ENCODE measurements around the gene ALDH1A2. TPM values are rescaled to one million over a fixed set of nuclear protein-coding genes. Genes with fewer than 3 reads are reported as not detected.
"Not testable (repeated sequence)": the region's sequence is repeated elsewhere in the genome, so short reads cannot be mapped to it uniquely, and the experiment has no call there.

Gene ALDH1A2
- total RNA-seq, 1 donor from 2014 or later: 4.0 TPM

DNA sequence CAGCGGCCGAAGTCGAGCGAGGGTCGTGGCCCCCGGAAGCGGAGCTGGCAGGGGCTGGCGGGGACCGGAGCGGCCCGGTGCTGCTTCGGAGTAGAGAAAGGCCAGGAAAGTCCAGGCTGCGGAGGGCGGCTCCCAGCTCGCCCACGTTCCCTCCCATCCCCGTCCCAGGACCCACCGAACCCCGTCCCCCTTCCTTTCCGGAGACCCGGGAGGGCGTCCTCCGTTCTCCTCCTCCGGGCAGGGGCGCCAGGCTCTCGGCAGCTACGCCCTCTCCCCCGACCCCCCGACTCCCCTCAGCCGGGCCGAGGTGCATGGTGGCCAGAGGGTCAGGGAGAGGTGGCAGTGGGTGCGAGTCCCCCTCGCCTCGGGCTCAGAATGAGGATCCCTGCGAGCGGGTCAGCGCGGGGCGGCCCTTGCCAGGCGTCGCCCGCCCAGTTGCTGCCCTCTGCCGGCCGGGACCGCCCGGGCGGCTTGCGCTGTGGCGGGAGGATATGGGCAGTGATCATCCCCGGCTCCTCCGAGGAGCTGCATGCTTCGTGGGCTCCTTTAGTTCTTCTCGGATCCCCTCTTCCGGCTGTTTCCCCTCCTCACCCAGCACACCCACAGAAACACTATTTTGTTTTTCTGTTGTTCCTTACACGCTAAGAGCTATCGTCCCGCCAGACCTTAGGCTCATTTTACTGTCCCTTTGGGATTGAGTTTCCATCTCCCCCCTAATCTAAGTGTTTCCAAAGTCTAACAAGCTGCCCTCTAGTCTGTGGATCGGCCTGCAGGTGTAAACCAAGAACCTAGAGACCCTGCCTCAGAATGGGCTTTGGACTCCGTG is 744 bp upstream of the ALDH1A2 start:
- DNase-seq (ENCODE audit: low read depth, low spot score): no peak

DNA sequence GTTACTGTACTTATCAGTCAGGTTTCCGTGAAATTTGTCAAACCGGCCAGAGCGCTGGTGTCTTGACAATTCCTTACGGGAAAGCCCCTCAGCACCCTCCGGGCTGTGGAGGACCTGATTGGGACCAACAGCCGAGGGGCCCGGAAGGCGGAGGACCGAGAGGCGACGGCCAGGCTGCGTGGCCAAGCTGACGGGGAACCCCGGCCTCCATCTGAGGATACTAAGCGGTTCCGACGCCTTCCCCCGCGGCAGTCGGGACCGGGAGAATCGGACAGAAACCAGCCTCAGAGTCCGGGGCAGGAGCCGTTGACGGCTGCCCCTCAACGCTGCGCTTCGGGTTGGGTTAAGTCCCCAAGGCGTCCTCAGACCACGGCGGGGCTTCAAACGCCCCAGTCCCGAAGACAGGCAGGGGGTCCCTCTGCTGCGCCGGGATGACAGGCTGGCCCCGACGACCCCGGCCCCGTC is 499 bp downstream of the ALDH1A2 start:
- DNase-seq (ENCODE audit: low read depth, low spot score): no peak

DNA sequence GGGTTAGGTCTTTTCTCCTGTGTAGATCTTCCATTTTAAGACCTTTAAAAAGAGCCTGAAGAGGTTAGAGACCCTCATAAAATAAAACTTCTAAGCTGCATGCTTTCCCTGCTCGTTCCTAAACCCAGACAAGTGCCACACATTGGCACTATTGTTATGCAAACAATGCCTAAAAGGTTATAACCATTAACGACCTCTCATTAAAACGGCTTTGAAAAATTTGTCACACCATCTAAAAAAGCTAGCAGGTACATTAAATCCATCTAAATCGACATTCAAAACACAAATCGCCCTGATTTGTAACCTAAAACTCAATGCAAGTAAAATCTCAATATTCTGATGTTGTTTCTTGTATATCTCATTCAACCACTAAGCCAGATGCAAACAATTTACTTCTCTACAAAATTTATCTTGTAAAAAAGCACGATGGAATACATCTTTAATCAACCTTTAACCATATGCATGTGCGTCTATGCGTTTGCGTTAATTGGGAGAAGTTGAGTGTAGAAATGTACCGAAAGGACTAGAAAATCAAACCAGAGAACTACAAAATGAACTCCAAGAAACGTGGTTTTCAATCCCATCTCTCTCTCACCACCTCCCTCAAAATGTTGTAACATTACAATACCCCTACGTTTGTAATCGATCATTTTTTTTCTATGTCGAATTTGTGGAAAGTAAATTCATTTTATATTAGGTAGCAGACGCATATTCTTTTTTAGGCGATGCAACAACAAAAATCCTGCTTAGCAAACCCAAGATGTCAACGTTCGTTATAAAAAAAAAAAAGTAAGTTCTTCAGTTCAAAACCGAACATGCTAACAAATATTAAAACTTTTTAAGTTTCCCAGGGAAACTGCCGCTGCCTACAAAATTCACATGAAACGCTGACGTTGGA is 1.2 kb downstream of the ALDH1A2 start:
- DNase-seq (ENCODE audit: low read depth, low spot score): no peak

DNA sequence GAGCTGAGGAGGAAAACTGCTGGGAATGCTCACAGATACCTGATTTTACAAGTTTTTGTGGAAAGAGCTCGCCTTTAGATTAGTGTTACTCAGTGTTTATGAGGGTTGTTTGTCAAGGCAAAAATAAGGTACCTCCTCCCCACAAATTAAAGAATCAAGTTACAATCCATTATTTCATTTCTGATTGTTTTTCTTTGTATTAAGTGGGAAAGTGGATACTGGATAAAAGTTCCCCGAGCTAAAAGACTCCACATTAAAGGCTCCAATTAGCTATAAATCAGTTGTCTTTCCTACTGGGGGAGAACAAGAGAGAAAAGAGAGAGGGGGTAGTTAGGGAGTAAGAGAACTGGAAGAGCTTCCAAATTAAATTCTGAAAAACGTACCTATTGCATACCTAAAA is 1.9 kb downstream of the ALDH1A2 start:
- DNase-seq (ENCODE audit: low read depth, low spot score): no peak

DNA sequence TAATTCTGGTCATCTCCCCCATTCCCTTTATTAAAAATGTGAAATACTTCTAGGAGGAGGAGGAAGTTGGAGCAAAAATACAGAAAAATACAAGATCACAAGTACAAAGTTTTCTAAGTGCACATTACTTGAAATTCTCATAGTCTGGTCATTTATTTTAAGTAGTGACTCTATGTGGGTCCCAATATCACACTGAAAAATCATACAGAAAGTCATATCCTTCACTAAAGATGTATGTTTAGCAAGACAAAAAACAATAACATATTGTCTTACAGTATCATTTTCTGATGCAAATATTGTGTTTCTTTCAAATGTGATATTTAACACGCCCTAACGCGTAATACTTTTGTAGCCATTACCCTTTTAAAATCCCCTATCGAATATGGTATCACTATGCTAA is 2.5 kb downstream of the ALDH1A2 start:
- no peak for DNase-seq (ENCODE audit: low read depth, low spot score)

DNA sequence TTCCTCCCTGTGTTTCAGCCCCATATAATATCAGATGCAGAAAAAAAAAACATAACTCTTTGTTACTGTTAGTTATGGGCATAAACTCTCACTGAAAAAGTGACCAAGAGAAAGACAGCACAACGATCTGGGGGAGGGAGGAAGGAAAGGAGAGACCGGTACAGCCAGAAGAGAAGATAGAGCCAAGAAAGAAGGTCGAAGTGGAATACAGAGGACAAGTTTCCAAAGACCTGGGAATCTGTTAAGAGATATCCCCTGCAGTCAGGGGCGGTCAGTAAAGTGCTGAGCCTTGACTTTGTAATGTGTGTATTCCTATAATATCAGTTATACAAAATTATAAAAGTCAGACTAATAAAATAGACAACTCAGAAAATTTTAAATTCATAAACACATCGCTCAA is 3.3 kb downstream of the ALDH1A2 start:
- no peak for DNase-seq (ENCODE audit: low read depth, low spot score)

DNA sequence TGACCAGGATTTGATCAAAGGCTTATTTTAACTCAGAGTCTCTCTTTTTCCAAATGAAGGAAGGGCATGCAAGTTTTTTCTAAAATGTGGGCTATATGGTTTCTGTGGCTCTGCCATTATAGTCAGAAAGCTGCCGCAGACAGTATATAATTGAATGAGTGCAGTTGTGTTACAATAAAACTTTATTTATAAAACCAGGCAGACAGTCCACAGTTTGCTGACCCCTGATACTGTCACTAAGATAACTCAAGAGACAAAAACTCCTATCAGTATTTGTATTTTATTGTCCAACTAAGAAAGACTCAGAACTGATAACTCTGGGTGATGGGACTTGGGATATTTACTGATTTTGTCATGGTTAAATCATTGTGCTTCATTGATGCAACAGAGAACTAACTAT is 4.9 kb downstream of the ALDH1A2 start:
- DNase-seq (ENCODE audit: low read depth, low spot score): no peak

DNA sequence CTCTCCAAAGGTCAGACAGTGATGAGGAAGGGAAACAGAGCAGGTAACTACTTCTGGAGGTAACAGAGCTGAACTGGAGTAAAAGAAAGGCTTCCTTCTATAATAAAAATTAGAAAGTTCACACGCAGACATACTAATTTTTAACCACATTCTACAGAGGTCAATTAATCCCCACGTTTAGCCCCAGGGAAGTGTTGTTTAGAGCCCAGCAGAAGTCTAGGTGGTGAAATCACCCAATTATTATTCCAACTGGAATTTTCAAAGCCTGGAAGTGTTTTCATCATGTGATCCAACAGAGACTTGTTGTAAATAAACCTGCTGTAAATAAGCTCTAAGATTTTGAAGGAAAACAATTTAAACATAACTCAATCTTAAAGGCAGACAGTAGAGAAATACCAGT is 6.8 kb downstream of the ALDH1A2 start:
- no peak for DNase-seq (ENCODE audit: low read depth, low spot score)

DNA sequence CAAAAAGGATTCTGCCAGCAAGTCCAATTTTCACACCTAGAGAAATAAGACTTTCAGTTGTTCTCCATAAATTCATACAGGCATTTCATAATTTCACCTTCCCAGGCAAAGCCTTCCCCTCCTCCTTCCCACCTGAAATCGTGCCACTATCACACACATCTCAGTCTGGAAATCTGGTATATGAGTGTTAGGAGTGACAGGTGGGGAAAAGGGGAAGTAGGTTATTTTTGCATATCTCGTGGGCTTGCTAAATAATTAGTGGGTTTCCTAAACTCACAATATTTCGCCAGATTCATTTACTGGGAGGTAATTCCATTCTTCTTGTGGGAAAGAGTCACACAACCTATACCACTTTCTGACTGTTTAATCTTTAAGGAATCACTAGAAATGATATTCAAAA is 7.4 kb downstream of the ALDH1A2 start:
- DNase-seq (ENCODE audit: low read depth, low spot score): no peak

DNA sequence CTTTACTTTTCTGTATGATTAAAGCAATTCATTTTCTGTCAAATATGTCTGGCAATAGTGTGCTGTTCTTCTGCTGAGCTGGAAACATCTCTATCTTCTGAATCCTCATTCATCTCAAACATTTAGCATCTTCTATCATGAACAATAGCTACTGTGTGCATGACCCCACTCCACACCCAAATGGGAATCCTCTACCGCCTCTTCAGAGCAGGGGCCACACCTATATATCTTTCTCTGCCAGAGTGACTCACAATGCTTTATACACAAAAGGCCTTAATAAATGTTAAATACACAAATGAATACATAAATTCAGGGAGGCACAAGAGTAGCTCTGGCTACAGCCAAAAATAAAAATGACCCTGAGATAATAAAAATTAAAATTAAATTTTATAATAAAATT is 8.0 kb downstream of the ALDH1A2 start:
- no peak for DNase-seq (ENCODE audit: low read depth, low spot score)

DNA sequence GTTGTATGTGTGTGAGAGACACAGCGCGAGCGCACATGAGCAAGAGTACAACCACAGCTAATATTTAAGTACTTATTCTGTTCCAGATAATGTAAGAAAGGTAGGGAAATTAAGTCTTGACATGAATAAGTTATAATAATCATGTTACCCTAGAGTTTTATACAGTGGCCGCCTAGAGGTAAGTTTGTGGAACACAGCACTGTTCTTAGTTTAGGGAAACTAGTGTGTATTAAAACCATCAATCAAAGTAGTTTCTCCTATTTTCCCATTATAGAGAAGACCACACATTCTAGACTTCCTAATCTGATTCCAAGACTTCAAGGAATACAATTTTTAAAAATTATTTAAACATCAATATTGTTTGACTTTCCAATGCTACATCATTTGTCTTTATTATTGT is 9.5 kb downstream of the ALDH1A2 start:
- DNase-seq (ENCODE audit: low read depth, low spot score): no peak

DNA sequence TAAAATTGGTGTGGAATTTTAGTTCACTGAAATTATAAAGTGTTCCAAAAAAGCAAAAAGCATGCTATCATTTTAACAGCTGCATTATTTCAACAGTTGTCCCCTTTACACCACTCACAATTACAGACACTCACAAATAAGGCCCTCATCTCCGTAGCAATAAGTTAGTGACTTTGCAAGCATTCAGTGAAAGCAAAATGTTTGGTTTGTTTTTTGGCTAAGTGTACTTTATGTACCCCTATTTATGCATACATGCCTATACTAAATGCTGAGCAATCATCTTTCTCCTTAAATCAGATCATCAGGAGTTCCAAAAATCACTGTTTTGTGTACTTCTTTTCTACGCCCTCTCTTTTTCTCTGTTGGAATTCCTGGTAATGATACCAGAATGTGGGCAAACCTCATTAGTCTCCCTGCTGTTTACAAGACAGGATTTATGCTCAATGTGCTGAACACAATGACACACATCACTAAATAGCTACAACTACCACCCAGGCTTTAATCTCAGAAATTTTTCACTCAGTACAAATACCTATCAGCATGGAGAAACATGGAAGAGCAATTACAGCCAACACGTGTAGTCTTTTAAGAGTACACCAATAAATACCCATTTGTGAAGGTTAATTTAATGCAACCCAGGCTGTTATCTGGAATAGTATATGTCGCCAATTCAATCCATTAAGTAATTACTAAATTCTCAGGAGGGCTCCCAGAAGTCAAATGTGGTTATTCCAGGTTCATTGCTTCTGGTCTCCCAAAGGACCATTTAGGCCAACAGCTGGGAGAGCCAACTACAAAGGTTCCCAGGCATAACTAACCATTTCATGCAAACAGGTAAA is 12.0 kb downstream of the ALDH1A2 start:
- no peak for DNase-seq (ENCODE audit: low read depth, low spot score)

DNA sequence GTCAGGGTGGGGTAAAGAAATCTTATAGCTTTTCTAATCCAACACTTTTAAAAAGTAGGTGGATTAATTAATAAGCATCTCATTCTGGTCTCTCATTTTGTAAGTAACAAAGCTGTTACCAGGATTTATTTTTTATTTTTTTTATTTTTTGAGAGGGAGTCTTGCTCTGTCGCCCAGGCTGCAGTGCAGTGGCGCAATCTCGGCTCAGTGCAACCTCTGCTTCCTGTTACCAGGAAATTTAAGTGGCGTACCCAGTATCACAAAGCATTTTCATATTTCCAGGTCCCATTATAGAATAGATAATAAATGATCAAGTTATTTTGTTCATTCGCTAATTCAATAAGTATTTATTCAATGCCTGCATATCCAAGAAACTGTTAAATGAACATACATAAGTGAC is 13.2 kb downstream of the ALDH1A2 start:
- no peak for DNase-seq (ENCODE audit: low read depth, low spot score)

DNA sequence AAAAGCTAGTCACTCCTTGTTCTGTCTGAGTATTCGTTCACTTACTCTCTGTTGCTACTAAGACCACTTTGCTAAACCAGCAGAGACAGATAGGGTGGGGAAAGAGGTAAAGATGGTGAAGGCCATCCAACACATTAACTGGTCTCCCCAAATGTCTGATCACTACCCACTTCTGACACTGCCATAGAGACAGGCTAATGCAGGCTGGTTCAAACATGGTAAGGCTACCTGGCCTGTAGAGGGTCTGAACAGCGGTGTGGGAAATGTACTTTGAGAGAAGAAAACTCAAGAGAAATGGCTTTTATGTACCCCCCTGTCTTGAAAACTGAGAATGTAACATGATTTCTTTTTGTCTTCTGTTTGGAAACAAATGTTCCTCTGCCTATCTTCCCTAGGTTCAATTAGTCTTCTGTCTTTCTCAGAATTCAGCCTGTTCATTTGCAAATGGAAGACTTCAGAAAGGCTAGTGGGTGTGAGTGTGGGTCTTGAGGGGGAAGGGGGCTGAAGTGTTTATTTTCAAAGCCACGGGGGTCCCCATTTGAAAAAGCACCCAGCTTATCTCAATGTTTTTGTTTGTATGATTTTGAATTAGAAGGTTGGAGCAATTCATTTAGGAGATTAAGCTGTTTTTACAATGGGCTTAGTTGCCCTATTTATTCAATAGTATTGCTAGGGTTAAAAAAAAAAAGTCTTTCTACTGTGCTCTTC is 15.8 kb downstream of the ALDH1A2 start:
- no peak for DNase-seq (ENCODE audit: low read depth, low spot score)

DNA sequence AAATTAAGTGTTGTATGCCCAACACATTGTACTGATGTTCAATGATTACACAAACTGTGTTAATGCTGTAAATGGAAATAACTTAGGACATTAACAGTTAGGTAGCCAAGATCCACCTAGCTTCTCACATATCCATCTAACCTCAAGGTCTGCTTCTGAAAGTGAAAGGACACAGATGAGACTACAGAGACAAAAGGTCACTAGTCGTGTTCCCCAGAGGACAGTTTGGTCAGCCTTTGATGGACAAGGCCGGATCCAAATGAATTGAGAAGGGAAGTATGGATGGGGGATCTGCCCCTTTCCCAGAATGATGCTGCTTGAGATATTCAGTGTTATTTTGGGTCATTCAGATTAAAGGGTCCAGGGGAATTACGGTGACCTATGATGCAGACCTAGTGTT is 17.2 kb downstream of the ALDH1A2 start:
- no peak for DNase-seq (ENCODE audit: low read depth, low spot score)

DNA sequence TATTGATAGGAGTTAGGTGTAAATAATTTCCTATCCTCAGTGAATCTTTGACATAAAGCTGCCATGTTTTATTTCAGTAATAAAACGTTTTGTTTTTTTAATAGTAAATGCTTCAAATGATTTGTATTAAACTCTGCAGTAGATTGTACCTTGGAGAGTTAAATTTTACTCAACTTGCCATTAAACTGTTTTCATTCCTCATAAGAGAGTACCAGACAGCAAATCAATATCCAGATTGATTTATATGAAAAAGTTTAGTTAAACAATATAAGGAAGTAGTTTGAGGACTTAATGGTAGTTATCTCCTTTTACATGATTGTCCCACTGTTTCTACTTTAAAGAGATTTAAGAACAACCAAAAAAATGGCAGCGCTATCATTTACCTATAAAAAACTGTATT is 18.4 kb downstream of the ALDH1A2 start:
- no peak for DNase-seq (ENCODE audit: low read depth, low spot score)

DNA sequence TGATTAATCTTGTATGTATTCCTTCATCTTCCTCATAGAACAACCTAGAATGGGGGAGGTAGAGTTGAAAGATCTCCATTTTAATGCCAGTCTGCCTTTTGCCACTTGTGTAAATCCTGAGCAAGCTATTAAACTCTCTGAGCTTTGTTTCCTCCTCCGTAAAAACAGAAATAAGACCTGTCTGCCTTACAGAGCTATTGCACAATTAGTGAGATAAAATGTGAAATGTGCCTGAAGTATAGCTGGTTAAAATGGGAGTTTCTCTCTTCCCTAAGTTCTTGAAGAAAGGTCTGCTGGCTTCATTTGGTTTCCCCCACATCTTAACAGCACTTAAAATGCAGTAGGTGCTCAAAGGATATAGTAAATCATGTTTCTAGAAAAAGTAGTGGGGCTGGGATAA is 19.0 kb downstream of the ALDH1A2 start:
- no peak for DNase-seq (ENCODE audit: low read depth, low spot score)

DNA sequence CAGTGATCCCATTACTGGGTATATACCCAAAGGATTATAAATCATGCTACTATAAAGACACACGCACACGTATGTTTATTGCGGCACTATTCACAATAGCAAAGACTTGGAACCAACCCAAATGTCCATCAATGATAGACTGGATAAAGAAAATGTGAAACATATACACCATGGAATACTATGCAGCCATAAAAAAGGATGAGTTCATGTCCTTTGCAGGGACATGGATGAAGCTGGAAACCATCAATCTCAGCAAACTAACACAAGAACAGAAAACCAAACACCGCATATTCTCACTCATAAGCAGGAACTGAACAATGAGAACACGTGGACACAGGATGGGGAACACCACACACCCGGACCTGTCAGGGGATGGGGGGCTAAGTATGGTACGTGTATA is 20.1 kb downstream of the ALDH1A2 start:
- DNase-seq (ENCODE audit: low read depth, low spot score): not testable (repeated sequence)

DNA sequence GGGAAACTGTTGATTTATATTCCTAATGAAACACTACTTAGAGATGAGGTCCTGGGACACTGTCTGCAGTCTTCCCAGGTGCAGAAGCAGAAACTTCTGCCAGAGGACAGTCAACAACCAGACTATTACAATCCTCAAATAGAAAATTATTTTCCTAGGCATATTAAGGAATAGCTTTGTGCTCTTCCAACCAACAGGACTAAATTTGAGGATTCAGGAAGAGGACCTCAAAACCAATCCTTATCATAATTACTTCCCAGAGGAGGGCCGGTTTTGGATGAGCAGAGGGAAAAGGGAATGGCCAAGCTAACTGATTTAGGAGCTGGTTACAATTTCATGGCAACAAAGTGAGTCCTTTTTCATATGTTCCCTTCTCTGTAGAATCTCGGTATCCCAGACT is 21.0 kb downstream of the ALDH1A2 start:
- no peak for DNase-seq (ENCODE audit: low read depth, low spot score)

DNA sequence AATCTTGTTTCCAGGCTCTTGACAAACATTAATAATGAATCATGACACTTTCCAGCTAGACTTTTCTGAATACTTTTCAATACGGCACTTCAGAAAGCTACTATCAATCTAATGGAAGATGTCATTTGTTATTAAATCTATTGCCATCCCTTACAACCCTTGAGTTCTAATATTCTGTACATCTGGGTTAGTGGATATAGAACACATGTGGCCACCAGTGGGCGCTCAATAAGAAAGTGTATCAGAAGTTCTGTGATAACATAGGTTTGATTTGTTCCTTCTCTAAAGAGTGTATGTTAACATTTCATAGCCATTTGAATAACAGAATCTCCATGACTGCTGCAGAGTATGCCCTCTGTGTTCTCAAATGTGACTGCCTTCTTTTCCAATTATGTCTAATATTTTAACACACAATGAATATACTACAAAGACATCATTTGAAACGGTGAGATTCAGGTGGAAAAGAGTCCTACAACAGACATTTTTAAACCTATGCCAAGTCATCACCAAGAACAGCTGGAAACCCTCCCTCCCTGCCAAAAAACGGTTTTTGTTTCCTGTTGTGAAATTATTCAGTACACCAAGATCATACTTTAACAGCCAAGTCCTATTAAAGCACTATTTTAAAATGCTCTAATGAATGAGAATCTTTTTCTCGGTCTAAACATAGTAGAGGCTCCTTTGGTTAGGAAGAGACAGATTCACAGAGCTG is 22.2 kb downstream of the ALDH1A2 start:
- DNase-seq (ENCODE audit: low read depth, low spot score): no peak

Measured in pulmonary artery endothelial cell (primary cell).